Measurements from ENCODE around the gene PAQR4. TPM values are rescaled to one million over a fixed set of nuclear protein-coding genes. Genes with fewer than 3 reads are reported as not detected.

Gene PAQR4
- total and polyA plus RNA-seq, 2 of the 13 experiments (the other 11 are each of a cell fraction or from before 2014, with no cell fraction given): 15.9 to 24.8 TPM

GRCh38 chr16:2968738-2969544, at the start of gene PAQR4 (continued):
- TF ChIP-seq ZNF280B (CRISPR knock-in tag; IDR thresholded peaks at IDR 0.05; ENCODE audit: borderline replicate concordance) (peak; percentile 96), ZNF367 (CRISPR knock-in tag; IDR thresholded peaks at IDR 0.05; ENCODE audit: borderline replicate concordance) (peak; percentile 95), ZNF629 (CRISPR knock-in tag; conservative IDR thresholded peaks at IDR 0.05) (peak; percentile 35), ZNF44 (CRISPR knock-in tag; IDR thresholded peaks at IDR 0.05) (peak; percentile 90; the same call in 1 of the 2 replicates), GMEB1 (CRISPR knock-in tag; IDR thresholded peaks at IDR 0.05; ENCODE audit: borderline replicate concordance) (peak; percentile 69; the same call in 1 of the 2 replicates), GMEB2 (CRISPR knock-in tag; IDR thresholded peaks at IDR 0.05; ENCODE audit: low read depth) (no peak), ZNF747 (CRISPR knock-in tag; IDR thresholded peaks at IDR 0.05; ENCODE audit: borderline replicate concordance) (peak; percentile 98), ZFP36L2 (CRISPR knock-in tag; IDR thresholded peaks at IDR 0.05) (peak; percentile 96; the same call in 1 of the 2 replicates), SNAPC4 (CRISPR knock-in tag; IDR thresholded peaks at IDR 0.05) (peak; percentile 97), ATF7-NPFF (CRISPR knock-in tag; IDR thresholded peaks at IDR 0.05; ENCODE audit: low read depth) (peak; percentile 98), RBAK (CRISPR knock-in tag; IDR thresholded peaks at IDR 0.05) (no peak), CSRNP1 (CRISPR knock-in tag; IDR thresholded peaks at IDR 0.05) (peak; percentile 96), ZNF563 (CRISPR knock-in tag; IDR thresholded peaks at IDR 0.05) (peak; percentile 99)
